ENCODE results near the gene ERRFI1. TPM values are rescaled to one million over a fixed set of nuclear protein-coding genes. Genes with fewer than 3 reads are reported as not detected.
"Not testable (repeated sequence)": the region's sequence is repeated elsewhere in the genome, so short reads cannot be mapped to it uniquely, and the experiment has no call there.

ERRFI1 gene
- total RNA-seq, 1 donor from 2014 or later = 316 TPM

DNA sequence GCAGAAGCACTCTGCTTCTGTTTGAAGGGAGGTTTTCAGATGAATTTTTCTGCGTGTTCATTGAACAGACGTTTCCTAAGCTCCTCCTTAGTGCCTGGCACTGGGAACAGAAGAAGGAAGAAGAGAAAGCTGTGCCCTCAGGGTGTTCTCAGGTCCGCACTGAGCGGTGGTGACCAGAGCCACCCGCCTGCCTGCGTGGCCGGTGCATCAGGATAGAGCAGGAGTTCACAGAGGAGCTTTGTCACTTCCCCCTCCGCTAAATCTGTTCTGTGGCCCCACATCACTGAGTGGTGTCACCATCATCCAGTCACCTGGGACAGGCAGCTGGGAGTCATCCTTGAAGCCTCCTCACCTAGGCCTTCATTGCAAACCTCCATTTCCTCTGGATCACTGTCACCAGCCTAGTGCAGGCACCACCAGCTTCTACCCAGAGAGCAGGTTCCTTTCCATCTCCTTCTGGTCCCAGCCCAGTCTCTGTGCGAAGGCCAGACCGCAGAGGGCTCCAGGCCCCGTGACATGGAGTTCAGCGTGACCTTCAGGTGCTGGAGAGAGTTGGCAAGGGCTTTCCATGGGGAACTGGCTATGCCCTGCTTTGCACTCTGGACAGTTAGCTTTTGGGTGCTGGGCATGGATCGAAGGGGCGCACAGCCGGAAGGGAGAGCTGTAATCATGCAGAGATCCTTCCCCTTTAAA is 42.9 kb downstream of the ERRFI1 start:
- peak; percentile 60 for DNase-seq (ENCODE audit: low spot score)
- ATAC-seq = peak; percentile 74

- DNase-seq (ENCODE audit: low spot score) = no peak
- ATAC-seq = no peak
Measured at GRCh38 chr1:7980984-7981383, 45.1 kb downstream of the ERRFI1 start.

DNA sequence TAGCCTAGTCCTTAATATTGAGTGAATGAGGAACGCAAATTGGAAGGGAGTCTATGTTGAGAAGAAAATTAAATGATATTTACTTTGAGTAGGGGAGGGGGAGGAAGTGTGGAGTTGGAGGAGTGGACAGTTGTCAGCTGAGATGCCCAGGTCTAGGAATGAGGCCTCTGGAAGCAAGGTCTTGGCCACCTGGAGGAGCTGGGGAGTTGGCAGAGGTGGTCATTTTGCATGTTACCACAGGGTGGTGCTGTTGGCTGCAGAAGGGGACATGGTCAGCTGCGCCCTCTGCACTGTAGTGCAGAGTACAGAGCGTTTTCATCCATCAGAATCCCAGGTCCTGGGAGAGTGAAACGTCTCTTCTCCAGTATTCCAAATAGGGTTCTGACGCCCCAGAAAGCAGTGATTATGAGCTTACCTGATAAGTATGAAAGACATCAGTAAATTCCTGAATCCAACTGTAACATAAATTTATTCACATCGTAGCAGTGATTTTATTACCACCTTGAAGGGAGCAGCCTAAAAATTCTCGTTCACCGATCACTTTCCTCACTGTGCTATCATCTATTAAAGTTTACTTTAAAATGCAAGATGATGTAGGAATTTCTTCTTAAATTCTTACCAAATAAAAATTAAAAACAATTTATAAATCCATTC is 50.8 kb downstream of the ERRFI1 start:
- DNase-seq (ENCODE audit: low spot score) (peak; percentile 79), ATAC-seq (peak; percentile 99)

DNA sequence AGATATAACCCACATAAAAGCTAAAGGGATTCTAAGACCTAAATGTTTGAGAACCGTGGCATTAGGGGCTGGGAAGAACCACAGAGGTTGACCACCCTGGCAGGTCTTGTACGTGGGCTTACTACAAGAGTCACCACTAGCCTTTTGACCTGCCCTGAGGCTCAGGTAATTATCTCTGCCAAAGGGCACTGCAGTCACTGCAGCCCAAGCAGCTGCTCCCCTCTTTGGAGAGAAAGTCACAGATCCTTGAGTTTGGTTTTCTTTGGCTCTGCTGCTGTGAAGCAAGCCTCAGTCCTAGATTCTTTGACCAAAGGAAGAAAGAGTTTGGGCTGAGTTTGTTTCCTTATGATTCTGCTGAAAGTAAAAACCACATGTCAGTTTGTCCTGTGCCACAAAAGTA is 53.0 kb downstream of the ERRFI1 start:
- DNase-seq (ENCODE audit: low spot score) (no peak), ATAC-seq (no peak)

DNA sequence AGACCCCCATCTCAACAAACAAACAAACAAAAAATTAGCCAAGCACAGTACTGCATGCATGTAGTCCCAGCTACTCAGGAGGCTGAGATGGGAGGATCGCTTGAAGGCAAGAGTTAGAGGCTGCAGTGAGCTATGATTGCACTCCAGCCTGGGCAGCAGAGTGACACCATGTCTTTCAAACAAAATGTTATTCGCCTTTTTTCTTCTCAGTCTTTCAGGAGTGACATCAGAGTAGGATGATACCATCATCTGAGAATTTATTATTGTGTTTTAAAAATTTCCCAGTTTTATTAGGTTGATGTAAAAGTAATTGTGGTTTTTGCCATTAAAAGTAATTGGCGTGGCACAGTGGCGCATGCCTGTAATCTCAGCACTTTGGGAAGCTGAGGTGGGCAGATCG is 53.8 kb downstream of the ERRFI1 start:
- DNase-seq (ENCODE audit: low spot score) (no peak), ATAC-seq (no peak)

- DNase-seq (ENCODE audit: low spot score) (no peak), ATAC-seq (peak; percentile 9)
Measured at GRCh38 chr1:7971024-7971423, 55.1 kb downstream of the ERRFI1 start.

DNA sequence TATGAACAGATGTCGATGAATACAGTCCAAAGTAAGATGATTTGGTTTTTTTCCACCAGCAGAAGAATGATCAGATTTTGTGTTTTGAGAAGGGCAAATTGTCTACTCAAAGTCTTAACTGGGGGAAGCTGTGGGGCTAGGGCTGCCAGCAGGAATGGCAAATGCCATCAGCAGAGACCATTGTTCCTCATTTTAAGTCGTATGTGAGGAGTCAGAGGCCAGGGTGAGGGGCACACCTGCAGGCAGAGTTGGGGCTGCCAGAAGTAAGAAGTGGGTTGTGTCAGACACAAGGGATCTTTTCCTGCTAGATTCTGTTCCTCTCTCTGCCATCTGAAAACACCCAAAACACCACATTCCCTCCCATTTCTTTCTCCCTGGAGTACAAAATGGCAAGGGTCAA is 55.9 kb downstream of the ERRFI1 start:
- DNase-seq (ENCODE audit: low spot score) = no peak
- ATAC-seq = no peak

GRCh38 chr1:7967651-7968050 is 58.5 kb downstream of the ERRFI1 start:
- ATAC-seq (peak; percentile 80), DNase-seq (ENCODE audit: low spot score) (peak; percentile 59)

DNA sequence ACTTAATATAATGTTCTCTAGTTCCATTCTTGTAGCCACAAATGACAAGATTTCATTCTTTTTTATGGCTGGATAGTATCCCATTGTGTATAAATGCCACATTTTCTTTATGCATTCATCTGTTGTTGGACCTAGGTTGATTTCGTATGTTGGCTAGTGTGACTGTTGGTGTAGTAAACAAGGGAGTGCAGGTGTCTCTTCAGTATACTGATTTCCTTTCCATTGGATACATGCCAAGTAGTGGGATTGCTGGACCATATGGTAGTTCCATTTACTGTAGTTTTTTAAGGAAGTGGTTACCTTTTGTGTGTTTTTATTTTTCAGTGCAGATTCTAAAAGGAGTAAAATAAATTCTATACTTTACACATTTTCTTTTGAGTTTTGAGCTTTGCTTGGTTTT is 58.9 kb downstream of the ERRFI1 start:
- ATAC-seq (peak; percentile 11), DNase-seq (ENCODE audit: low spot score) (no peak)

- no peak for DNase-seq (ENCODE audit: low spot score)
- no peak for ATAC-seq
Measured at GRCh38 chr1:7964476-7964875, 61.6 kb downstream of the ERRFI1 start.

DNA sequence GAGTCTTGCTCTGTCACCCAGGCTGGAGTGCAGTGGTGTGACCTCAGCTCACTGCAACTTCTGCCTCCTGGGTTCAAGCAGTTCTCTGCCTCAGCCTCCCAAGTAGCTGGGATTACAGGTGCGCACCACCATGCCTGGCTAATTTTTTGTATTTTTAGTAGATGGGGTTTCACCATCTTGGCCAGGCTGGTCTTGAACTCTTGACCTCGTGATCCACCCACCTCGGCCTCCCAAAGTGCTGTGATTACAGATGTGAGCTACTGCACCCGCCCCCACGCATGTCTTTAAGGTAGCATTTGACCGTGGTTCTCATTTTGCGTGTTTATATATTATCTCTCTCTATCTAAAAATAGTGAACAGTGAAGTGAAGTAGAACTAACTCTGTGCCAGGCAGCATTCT is 62.3 kb downstream of the ERRFI1 start:
- ATAC-seq = not testable (repeated sequence)

DNA sequence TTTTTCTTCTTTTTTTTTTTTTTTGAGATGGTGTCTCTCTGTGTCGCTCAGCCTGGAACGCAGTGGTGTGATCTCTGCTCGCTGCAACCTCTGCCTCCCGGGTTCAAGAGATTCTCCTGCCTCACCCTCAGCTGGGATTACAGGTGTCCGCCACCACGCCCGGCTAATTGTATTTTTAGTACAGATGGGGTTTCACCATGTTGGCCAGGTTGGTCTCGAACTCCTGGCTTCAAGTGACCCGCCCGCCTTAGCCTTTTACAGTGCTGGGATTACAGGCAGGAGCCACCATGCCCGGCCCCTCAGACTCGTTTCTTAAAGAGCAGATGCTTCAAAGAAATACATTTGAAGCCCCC is 62.8 kb downstream of the ERRFI1 start:
- not testable (repeated sequence) for DNase-seq (ENCODE audit: low spot score); ATAC-seq

More for the DNA sequence above, 62.3 kb downstream of the ERRFI1 start:
- DNase-seq (ENCODE audit: low spot score) = not testable (repeated sequence)

GRCh38 chr1:7962636-7963377 is 63.3 kb downstream of the ERRFI1 start:
- no peak for DNase-seq (ENCODE audit: low spot score)

DNA sequence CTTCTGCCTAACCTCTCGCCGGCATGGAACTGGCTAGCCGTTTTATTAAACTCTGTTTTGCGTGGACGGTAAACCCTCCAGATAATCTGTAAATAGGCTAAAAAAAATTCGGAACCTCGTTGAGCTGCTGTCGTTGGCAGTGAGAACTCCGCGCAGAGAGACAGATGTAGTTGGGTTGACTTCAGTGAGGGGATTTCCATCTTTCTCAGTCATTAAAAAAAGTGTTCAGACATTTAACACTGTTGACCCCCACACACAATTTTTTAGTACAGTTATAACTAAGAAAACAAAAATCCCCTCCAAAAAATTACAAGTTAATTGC is 64.1 kb downstream of the ERRFI1 start:
- ATAC-seq (no peak), DNase-seq (ENCODE audit: low spot score) (no peak)

More at GRCh38 chr1:7962636-7963377, 63.3 kb downstream of the ERRFI1 start:
- ATAC-seq = no peak

Other genes with a start within 250 kb of the ERRFI1 start
- 24.3 TPM for gene PER3, start 242.0 kb downstream of the ERRFI1 start, total RNA-seq
- not detected for gene UTS2, start 173.2 kb downstream of the ERRFI1 start, total RNA-seq
- 0.03 TPM for gene TNFRSF9, start 85.5 kb downstream of the ERRFI1 start, total RNA-seq
- gene PARK7, start 64.6 kb downstream of the ERRFI1 start, total RNA-seq = 198 TPM

All from left lobe of liver (tissue), 2 donors.